AG10803 (cell line): ENCODE measurements around the gene CHIT1.

Experiments used
- DNase-seq: peaks from one replicate; pipeline ENCODE4 v3.0.0; 2010; ENCODE audit warnings: low read depth
- H3K4me3 ChIP-seq: 2 replicates; pipeline ENCODE4 v1.5.1; 2011; ENCODE audit warnings: mild to moderate bottlenecking, low read length, control low read depth
- TF ChIP-seq, protein P1 (sequence below): conservative IDR thresholded peaks from 2 replicates; pipeline ENCODE4 v1.5.1; 2011; ENCODE audit warnings: mild to moderate bottlenecking, low read length, control low read depth, inconsistent platforms

Gene CHIT1

DNA sequence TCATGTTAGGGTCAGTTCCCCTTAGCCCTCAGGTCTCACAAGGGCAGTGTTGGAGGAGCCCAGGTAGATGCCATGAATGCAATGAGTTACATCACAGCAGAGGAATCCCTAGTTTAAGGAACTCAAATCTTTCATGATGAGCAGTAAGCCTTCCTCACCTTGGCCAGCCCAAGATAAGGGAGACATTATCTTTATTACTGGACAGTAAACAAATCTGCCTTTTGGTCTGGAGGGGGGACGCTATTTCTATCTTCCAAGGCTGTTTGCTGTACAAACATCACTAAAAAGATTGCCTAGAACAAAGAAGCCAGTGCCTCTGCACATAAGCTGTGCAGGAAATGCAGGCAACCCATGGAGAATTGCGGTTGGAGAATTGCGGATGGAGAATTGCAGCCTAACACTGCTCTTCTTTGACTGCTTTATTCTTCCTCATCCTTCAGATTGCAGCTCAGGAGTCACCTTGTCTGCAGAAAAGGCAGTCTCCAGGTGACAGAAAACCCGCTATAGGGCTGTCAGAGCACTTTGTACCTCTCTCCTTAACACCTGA, 40.7 kb downstream of the CHIT1 start:
- H3K4me3 ChIP-seq = no peak overlapping the region
- DNase-seq = no peak
- TF ChIP-seq, protein P1, sequence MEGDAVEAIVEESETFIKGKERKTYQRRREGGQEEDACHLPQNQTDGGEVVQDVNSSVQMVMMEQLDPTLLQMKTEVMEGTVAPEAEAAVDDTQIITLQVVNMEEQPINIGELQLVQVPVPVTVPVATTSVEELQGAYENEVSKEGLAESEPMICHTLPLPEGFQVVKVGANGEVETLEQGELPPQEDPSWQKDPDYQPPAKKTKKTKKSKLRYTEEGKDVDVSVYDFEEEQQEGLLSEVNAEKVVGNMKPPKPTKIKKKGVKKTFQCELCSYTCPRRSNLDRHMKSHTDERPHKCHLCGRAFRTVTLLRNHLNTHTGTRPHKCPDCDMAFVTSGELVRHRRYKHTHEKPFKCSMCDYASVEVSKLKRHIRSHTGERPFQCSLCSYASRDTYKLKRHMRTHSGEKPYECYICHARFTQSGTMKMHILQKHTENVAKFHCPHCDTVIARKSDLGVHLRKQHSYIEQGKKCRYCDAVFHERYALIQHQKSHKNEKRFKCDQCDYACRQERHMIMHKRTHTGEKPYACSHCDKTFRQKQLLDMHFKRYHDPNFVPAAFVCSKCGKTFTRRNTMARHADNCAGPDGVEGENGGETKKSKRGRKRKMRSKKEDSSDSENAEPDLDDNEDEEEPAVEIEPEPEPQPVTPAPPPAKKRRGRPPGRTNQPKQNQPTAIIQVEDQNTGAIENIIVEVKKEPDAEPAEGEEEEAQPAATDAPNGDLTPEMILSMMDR = no peak

DNA sequence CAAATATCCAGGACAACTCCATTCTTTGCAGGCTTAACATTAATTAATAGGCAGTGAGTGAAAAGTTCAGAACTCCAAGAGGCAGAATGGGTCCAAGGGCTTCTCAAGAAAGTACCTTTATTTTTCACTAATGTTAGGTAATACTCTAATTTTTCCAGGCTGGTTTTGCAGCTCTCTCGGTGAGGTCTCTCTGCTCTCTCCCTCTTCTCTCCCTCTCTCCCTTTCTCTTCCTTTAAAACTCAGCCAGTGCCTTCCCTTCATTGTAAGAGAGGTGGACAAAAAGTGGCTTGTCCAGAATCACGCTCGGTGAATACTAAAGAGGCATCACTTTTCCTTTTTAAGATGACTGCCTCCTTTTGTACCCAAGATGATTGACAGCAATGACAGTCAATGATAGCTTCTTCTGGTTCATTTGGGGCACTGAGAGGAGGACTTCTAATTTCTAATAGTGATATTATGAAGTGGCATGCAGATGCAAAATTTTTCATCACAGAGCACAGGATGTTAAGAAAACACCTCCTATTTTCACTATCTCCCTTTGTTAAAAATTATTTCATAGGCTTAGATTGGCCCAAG, 41.7 kb downstream of the CHIT1 start:
- no peak overlapping the region for H3K4me3 ChIP-seq
- TF ChIP-seq, protein P1 = no peak
- no peak for DNase-seq

GRCh38 chr1:203187304-203187685, 42.2 kb downstream of the CHIT1 start:
- H3K4me3 ChIP-seq = no peak overlapping the region
- DNase-seq = no peak
- TF ChIP-seq, protein P1 = no peak

GRCh38 chr1:203186446-203187303, 42.8 kb downstream of the CHIT1 start, which contains the start of gene CHI3L1:
TSS of gene CHI3L1 (minus strand) at chr1:203186704. CDS start at chr1:203186623, 81 bp downstream.
- no peak within 1 kb of the TSS for H3K4me3 ChIP-seq
- TF ChIP-seq, protein P1 = no peak
- DNase-seq = no peak

DNA sequence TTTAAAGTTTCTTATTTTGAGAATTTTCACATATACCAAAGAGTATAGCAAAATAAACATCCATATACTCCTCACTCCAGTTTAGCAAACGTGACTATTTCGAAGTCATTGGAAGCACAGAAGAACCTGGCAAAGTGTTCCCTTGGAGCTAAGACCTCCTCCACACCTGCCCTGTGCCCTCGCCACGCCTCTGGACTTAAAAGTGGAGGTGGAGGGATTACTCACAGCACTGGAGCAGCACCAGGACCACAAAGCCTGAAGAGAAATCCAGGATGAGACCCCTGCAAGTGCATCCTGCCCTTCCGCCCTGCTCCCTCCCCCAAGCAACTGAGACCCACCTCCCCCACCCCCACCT, 43.4 kb downstream of the CHIT1 start:
- no peak for DNase-seq
- TF ChIP-seq, protein P1 = no peak
- H3K4me3 ChIP-seq = no peak overlapping the region

DNA sequence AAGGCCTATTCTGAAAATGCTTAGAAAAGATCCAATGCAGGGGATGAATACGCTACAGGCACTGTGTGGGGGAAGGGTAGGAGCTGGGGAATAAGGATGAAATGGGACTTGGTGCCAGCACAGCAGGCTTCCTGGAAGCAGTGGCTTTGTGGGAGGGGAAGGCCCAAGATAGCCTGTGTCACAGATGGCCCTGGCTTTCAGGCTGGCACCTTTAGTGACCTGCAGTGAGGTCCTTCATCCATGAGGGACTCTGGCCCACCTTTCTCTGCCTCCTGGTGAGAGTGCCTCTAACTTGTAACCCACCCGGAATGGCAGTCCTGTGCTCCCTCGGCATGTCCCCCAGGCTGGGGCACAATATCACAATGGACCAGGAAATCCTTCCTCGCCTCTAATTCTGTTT, 43.9 kb downstream of the CHIT1 start:
- DNase-seq = no peak

More for the DNA sequence above, 43.9 kb downstream of the CHIT1 start:
- TF ChIP-seq, protein P1 = no peak
- H3K4me3 ChIP-seq = no peak overlapping the region
